ENCODE data around the gene ARHGDIB.
A peak's percentile ranks its signal among the peaks of the same experiment; 100 is the strongest.

ARHGDIB gene

DNA sequence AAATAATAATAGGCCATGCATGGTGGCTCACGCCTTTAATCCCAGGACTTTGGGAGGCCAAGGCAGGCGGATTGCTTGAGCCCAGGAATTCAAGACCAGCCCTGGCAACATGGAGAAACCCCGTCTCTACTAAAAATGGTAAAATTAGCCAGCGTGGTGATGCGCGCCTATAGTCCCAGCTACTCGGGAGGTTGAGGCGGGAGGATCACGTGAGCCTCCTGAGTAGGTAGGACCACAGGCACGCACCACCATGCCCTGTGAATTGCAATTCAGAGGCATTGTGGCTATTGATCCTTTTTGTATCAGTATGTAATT, 2.3 kb downstream of the ARHGDIB start:
- ChIA-PET CTCF (interaction anchor here (1.1 to 3.5 kb wide), 2 partner anchors 13 to 37 kb away, joined by 5 to 11 read pairs; no protein-coding TSS in a partner anchor), POLR2A (interaction anchor here (1.0 kb wide), 1 partner anchor 320 kb away, joined by 3 read pairs; no protein-coding TSS in a partner anchor)
- peak overlapping the region in 6 of 7 experiments; percentile 85 to 96 (median 92) for H3K4me3 ChIP-seq (ENCODE audit: control insufficient read depth in 1 of 7, extremely low read depth in 1 of 7, insufficient read depth in 4 of 7, low read depth in 2 of 7, low read length in 6 of 7)
- peaks cover 3 to 43% (median 4%) of the 10 kb centered on the region in 4 experiments for H3K36me3 ChIP-seq (ENCODE audit: control insufficient read depth in 4 of 4, insufficient read depth in 4 of 4, low read length in 3 of 4)
- peaks cover 74 to 95% (median 79%) of the 10 kb centered on the region in 4 experiments for H3K4me1 ChIP-seq (ENCODE audit: control extremely low read depth in 1 of 4, control insufficient read depth in 4 of 4, insufficient read depth in 4 of 4, low read length in 3 of 4)
- no peak for DNase-seq
- no peaks in the 10 kb centered on the region for H3K9me3 ChIP-seq (ENCODE audit: control extremely low read depth in 1 of 5, control insufficient read depth in 4 of 5, insufficient read depth in 2 of 5, low read depth in 1 of 5, low read length in 4 of 5)
- peak overlapping the region; percentile 89 to 94 for H3K27ac ChIP-seq (ENCODE audit: insufficient read depth in 1 of 2, low read depth in 1 of 2, low read length in 2 of 2, poor library complexity in 1 of 2, severe bottlenecking in 2 of 2)
- 73% methylated on average over 7 of the region's 10 CpGs for WGBS (ENCODE audit: insufficient coverage)
- H3K27me3 ChIP-seq (replicated peaks in 2 of 5; ENCODE audit: control insufficient read depth in 4 of 5, insufficient read depth in 5 of 5, low read length in 4 of 5) = no peaks in the 10 kb centered on the region

DNA sequence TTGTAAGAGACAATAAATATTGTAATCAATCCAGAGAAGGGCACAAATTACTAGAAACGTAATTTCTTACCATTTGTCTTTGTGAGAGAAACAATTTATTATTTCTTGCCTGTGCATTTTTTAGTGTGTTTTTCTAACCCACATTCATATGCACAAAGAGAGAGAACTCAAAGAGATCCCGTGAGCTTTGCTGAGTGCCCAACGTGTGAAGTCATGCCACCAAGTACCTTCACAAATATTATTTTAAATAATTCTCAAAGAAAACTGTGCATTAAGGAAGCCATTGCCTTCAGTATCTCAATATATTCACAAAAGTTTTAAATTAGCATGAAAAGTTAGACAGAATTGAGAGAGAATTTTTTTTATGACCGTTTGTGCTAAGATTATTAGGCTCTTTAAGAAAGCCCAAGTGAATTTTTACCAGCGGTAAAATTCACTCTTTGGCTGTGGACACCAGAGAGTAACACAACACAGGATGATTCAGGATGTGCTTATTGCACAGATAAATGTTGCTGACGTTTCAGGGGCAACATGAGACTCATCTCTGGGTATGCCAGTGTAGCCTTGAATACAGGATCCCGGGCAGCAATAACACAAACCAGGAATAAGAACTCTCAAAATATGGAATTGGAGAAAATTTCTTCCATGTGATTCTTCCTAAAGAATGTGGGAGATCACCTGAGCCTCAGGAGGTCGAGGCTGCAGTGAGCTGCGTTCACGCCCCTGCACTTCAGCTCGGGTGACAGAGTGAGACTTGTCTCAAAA, 2.9 kb downstream of the ARHGDIB start:
- WGBS (ENCODE audit: insufficient coverage) = 18% methylated on average over 7 of the region's 11 CpGs
- ChIA-PET CTCF (interaction anchor here (1.1 to 3.5 kb wide), 4 partner anchors 10 to 37 kb away, joined by 5 to 11 read pairs (median 6); no protein-coding TSS in a partner anchor), POLR2A (no interaction called here)
- Histone ChIP-seq H3K27me3 (replicated peaks in 2 of 5; ENCODE audit: control insufficient read depth in 4 of 5, insufficient read depth in 5 of 5, low read length in 4 of 5) (no peaks in the 10 kb centered on the region), H3K9me3 (ENCODE audit: control extremely low read depth in 1 of 5, control insufficient read depth in 4 of 5, insufficient read depth in 2 of 5, low read depth in 1 of 5, low read length in 4 of 5) (no peaks in the 10 kb centered on the region), H3K4me1 (ENCODE audit: control extremely low read depth in 1 of 4, control insufficient read depth in 4 of 4, insufficient read depth in 4 of 4, low read length in 3 of 4) (peaks cover 69 to 95% (median 81%) of the 10 kb centered on the region in 4 experiments), H3K36me3 (ENCODE audit: control insufficient read depth in 4 of 4, insufficient read depth in 4 of 4, low read length in 3 of 4) (peaks cover 3 to 44% (median 4%) of the 10 kb centered on the region in 4 experiments), H3K4me3 (ENCODE audit: control insufficient read depth in 1 of 7, extremely low read depth in 1 of 7, insufficient read depth in 4 of 7, low read depth in 2 of 7, low read length in 6 of 7) (peak overlapping the region in 6 of 7 experiments; percentile 85 to 96 (median 92)), H3K27ac (ENCODE audit: insufficient read depth in 1 of 2, low read depth in 1 of 2, low read length in 2 of 2, poor library complexity in 1 of 2, severe bottlenecking in 2 of 2) (peak overlapping the region; percentile 89 to 94)
- DNase-seq = peak in 1 of 3 donors; percentile 50

GRCh38 chr12:14957551-14958168, 3.7 kb downstream of the ARHGDIB start:
- ChIA-PET CTCF (interaction anchor here (0.7 to 3.5 kb wide), 5 partner anchors 9 to 63 kb away, joined by 3 to 11 read pairs (median 6); no protein-coding TSS in a partner anchor), POLR2A (no interaction called here)
- Histone ChIP-seq H3K4me1 (ENCODE audit: control extremely low read depth in 1 of 4, control insufficient read depth in 4 of 4, insufficient read depth in 4 of 4, low read length in 3 of 4) (peaks cover 69 to 95% (median 81%) of the 10 kb centered on the region in 4 experiments), H3K9me3 (ENCODE audit: control extremely low read depth in 1 of 5, control insufficient read depth in 4 of 5, insufficient read depth in 2 of 5, low read depth in 1 of 5, low read length in 4 of 5) (no peaks in the 10 kb centered on the region), H3K4me3 (ENCODE audit: control insufficient read depth in 1 of 7, extremely low read depth in 1 of 7, insufficient read depth in 4 of 7, low read depth in 2 of 7, low read length in 6 of 7) (peak overlapping the region in 6 of 7 experiments; percentile 85 to 96 (median 92)), H3K27me3 (replicated peaks in 2 of 5; ENCODE audit: control insufficient read depth in 4 of 5, insufficient read depth in 5 of 5, low read length in 4 of 5) (no peaks in the 10 kb centered on the region), H3K36me3 (ENCODE audit: control insufficient read depth in 4 of 4, insufficient read depth in 4 of 4, low read length in 3 of 4) (peaks cover 3 to 44% (median 4%) of the 10 kb centered on the region in 4 experiments), H3K27ac (ENCODE audit: insufficient read depth in 1 of 2, low read depth in 1 of 2, low read length in 2 of 2, poor library complexity in 1 of 2, severe bottlenecking in 2 of 2) (peak overlapping the region; percentile 89 to 94)
- DNase-seq = no peak
- 33% methylated on average over 4 of the region's 5 CpGs for WGBS (ENCODE audit: insufficient coverage)

DNA sequence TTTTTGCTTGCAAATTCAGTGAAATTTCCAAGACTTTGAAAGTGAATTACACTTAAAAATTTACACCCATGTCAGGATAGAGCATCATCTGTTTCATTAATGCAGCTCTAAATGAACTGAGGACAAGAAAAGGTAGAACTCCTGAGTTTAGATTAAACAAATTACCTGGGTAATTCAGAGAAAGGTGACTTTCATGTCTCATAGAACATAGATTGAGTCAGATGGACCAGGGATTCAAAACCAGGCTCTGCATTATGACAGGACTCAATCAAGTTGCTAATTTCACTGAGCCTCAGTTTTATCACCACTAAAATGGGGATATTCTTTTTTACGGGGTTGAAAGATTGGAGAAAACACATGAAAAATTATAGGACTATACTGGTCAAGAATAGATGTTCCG, 4.5 kb downstream of the ARHGDIB start:
- Histone ChIP-seq H3K27ac (ENCODE audit: insufficient read depth in 1 of 2, low read depth in 1 of 2, low read length in 2 of 2, poor library complexity in 1 of 2, severe bottlenecking in 2 of 2) (peak overlapping the region; percentile 67 to 94), H3K4me3 (ENCODE audit: control insufficient read depth in 1 of 7, extremely low read depth in 1 of 7, insufficient read depth in 4 of 7, low read depth in 2 of 7, low read length in 6 of 7) (peak overlapping the region in 5 of 7 experiments; percentile 20 to 96 (median 92)), H3K9me3 (ENCODE audit: control extremely low read depth in 1 of 5, control insufficient read depth in 4 of 5, insufficient read depth in 2 of 5, low read depth in 1 of 5, low read length in 4 of 5) (no peaks in the 10 kb centered on the region), H3K36me3 (ENCODE audit: control insufficient read depth in 4 of 4, insufficient read depth in 4 of 4, low read length in 3 of 4) (peaks cover 3 to 45% (median 4%) of the 10 kb centered on the region in 4 experiments), H3K4me1 (ENCODE audit: control extremely low read depth in 1 of 4, control insufficient read depth in 4 of 4, insufficient read depth in 4 of 4, low read length in 3 of 4) (peaks cover 72 to 95% (median 82%) of the 10 kb centered on the region in 4 experiments), H3K27me3 (replicated peaks in 2 of 5; ENCODE audit: control insufficient read depth in 4 of 5, insufficient read depth in 5 of 5, low read length in 4 of 5) (no peaks in the 10 kb centered on the region)
- CTCF ChIA-PET = interaction anchor here (0.7 to 3.5 kb wide), 5 partner anchors 9 to 62 kb away, joined by 3 to 11 read pairs (median 6); no protein-coding TSS in a partner anchor
- POLR2A ChIA-PET = no interaction called here
- 17% methylated on average over 1 of the region's 2 CpGs for WGBS (ENCODE audit: insufficient coverage)
- no peak for DNase-seq

DNA sequence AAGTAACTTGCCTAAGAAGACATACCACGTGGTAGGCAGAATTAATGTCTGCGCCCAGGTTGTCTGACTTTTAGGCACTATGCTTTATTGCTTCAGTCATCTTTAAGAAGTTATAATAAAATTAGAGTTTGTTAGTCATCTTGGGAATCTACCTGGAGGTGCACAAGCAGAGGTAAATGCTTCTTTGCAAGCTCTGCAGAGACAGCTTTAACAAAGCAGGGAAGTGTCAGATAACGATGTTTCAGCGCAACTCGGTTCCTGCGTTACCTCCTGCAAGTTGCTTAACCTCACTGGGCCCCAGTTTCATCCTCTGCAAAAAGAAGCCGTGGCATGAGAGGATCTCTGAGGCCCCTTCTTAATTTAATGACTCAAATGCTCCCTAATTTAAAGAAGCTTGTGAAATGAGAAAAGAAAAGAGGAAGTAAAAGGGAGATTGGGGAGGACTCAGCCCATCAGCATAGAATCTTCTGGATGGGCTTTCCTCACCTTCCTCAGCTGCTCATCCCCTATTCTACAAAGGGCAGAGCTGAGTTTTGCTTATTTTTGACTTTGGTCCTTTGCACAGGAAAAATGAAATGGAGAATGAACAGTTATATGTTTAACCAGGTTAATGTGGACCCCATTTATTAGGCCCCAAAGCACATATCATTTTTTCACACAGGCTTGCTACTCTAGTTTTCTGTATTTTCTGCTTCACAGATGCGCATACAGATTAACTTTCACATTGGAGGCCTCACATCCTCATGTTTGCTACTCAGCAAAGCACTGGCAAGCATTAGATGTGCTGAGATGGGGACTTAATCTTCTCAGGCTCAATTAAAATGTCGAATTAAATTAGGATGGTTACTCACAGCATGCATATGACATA, 5.1 kb downstream of the ARHGDIB start:
- Histone ChIP-seq H3K27me3 (replicated peaks in 2 of 5; ENCODE audit: control insufficient read depth in 4 of 5, insufficient read depth in 5 of 5, low read length in 4 of 5) (no peaks in the 10 kb centered on the region), H3K9me3 (ENCODE audit: control extremely low read depth in 1 of 5, control insufficient read depth in 4 of 5, insufficient read depth in 2 of 5, low read depth in 1 of 5, low read length in 4 of 5) (no peaks in the 10 kb centered on the region), H3K27ac (ENCODE audit: insufficient read depth in 1 of 2, low read depth in 1 of 2, low read length in 2 of 2, poor library complexity in 1 of 2, severe bottlenecking in 2 of 2) (peak overlapping the region; percentile 37 to 94), H3K4me3 (ENCODE audit: control insufficient read depth in 1 of 7, extremely low read depth in 1 of 7, insufficient read depth in 4 of 7, low read depth in 2 of 7, low read length in 6 of 7) (peak overlapping the region in 6 of 7 experiments; percentile 1 to 96 (median 57)), H3K4me1 (ENCODE audit: control extremely low read depth in 1 of 4, control insufficient read depth in 4 of 4, insufficient read depth in 4 of 4, low read length in 3 of 4) (peaks cover 77 to 95% (median 85%) of the 10 kb centered on the region in 4 experiments), H3K36me3 (ENCODE audit: control insufficient read depth in 4 of 4, insufficient read depth in 4 of 4, low read length in 3 of 4) (peaks cover 3 to 52% (median 4%) of the 10 kb centered on the region in 4 experiments)
- ChIA-PET POLR2A (interaction anchor here (1.0 kb wide), 1 partner anchor 185 kb away, joined by 3 read pairs; no protein-coding TSS in a partner anchor), CTCF (interaction anchor here (0.7 to 3.5 kb wide), 4 partner anchors 10 to 72 kb away, joined by 3 to 11 read pairs (median 5); no protein-coding TSS in a partner anchor)
- WGBS (ENCODE audit: insufficient coverage) = 20% methylated on average over 7 of the region's 9 CpGs
- peak in 2 of 3 donors; percentile 75 to 82 for DNase-seq

DNA sequence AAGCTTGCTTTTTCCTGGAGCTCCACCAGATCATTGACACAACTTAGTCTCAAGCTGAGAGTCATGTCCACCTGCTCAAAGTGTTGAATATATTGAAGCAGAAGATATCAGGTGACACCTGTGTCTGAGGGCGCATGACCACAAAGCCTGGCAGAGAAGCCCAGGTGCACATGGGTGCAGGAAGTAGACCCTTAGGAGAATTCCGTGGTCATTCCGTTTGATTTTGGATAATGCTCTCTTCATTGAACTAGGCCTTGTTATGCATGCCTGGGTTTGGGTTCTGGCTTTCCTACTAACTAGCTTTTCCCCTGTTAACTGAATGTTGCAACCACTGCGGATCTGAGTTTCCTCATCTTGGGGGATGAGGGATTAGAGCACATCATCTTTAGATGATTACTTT, 7.1 kb downstream of the ARHGDIB start:
- peaks cover 9 to 63% (median 18%) of the 10 kb centered on the region in 4 experiments for H3K36me3 ChIP-seq (ENCODE audit: control insufficient read depth in 4 of 4, insufficient read depth in 4 of 4, low read length in 3 of 4)
- H3K27ac ChIP-seq (ENCODE audit: insufficient read depth in 1 of 2, low read depth in 1 of 2, low read length in 2 of 2, poor library complexity in 1 of 2, severe bottlenecking in 2 of 2) = peak overlapping the region; percentile 82 to 92
- 36% methylated on average over 3 of the region's 4 CpGs for WGBS (ENCODE audit: insufficient coverage)
- no peaks in the 10 kb centered on the region for H3K9me3 ChIP-seq (ENCODE audit: control extremely low read depth in 1 of 5, control insufficient read depth in 4 of 5, insufficient read depth in 2 of 5, low read depth in 1 of 5, low read length in 4 of 5)
- no peak for DNase-seq
- peak overlapping the region in 4 of 7 experiments; percentile 12 to 32 (median 24) for H3K4me3 ChIP-seq (ENCODE audit: control insufficient read depth in 1 of 7, extremely low read depth in 1 of 7, insufficient read depth in 4 of 7, low read depth in 2 of 7, low read length in 6 of 7)
- ChIA-PET POLR2A (no interaction called here), CTCF (interaction anchor here (1.0 to 1.3 kb wide), 4 partner anchors 13 to 108 kb away, joined by 3 to 5 read pairs (median 3); no protein-coding TSS in a partner anchor)
- H3K4me1 ChIP-seq (ENCODE audit: control extremely low read depth in 1 of 4, control insufficient read depth in 4 of 4, insufficient read depth in 4 of 4, low read length in 3 of 4) = peaks cover 86 to 100% (median 96%) of the 10 kb centered on the region in 4 experiments
- H3K27me3 ChIP-seq (replicated peaks in 2 of 5; ENCODE audit: control insufficient read depth in 4 of 5, insufficient read depth in 5 of 5, low read length in 4 of 5) = no peaks in the 10 kb centered on the region
